Karpas-422 (cell line): Measurements from ENCODE around the gene SNRNP35. TPM values are rescaled to one million over a fixed set of nuclear protein-coding genes. Genes with fewer than 3 reads are reported as not detected.
A peak's percentile ranks its signal among the peaks of the same experiment; 100 is the strongest.
"Not testable (repeated sequence)": the region's sequence is repeated elsewhere in the genome, so short reads cannot be mapped to it uniquely, and the experiment has no call there.

ENCODE experiments used
- DNase-seq: peaks from one replicate; pipeline ENCODE4 v3.0.0-alpha.2; 2015
- H2AFZ ChIP-seq: fragments of 200-600 bp; sonication (generic); 2 replicates; pipeline ENCODE4 v1.6.1; 2014; ENCODE audit warnings: antibody characterized with exemption, low read length, mixed read lengths
- H3K27ac ChIP-seq: fragments of 200-600 bp; sonication (generic); 2 replicates; pipeline ENCODE4 v1.5.1; 2014; ENCODE audit warnings: mild to moderate bottlenecking, low read length, moderate library complexity
- H3K27me3 ChIP-seq: fragments of 200-600 bp; sonication (generic); 2 replicates; pipeline ENCODE4 v1.6.1; 2014; ENCODE audit warnings: low read length, mixed read lengths
- H3K36me3 ChIP-seq: fragments of 200-600 bp; sonication (generic); 2 replicates; pipeline ENCODE4 v1.6.1; 2014; ENCODE audit warnings: low read length, mixed read lengths; ENCODE audit not compliant: insufficient read depth
- H3K4me1 ChIP-seq: fragments of 200-600 bp; sonication (generic); 2 replicates; pipeline ENCODE4 v1.6.1; 2014; ENCODE audit warnings: mild to moderate bottlenecking, low read length, mixed read lengths
- H3K4me2 ChIP-seq: fragments of 200-600 bp; sonication (generic); 2 replicates; pipeline ENCODE4 v1.6.1; 2014; ENCODE audit warnings: low read length, low read depth, mild to moderate bottlenecking; ENCODE audit not compliant: poor library complexity, severe bottlenecking
- H3K4me3 ChIP-seq: fragments of 200-600 bp; sonication (generic); 2 replicates; pipeline ENCODE4 v1.5.1; 2014; ENCODE audit warnings: mild to moderate bottlenecking, antibody characterized with exemption, low read length, mixed read lengths
- H3K79me2 ChIP-seq: fragments of 200-600 bp; sonication (generic); 2 replicates; pipeline ENCODE4 v1.6.1; 2014; ENCODE audit warnings: mild to moderate bottlenecking, low read length, mixed read lengths
- H3K9ac ChIP-seq: fragments of 200-600 bp; sonication (generic); 2 replicates; pipeline ENCODE4 v1.6.0; 2014; ENCODE audit warnings: low read length
- H3K9me2 ChIP-seq: fragments of 200-600 bp; sonication (generic), shearing (Covaris generic); replicated peaks from 2 replicates; pipeline ENCODE4 v1.6.0; 2014; ENCODE audit warnings: mild to moderate bottlenecking, low read length, moderate library complexity; ENCODE audit not compliant: insufficient read depth
- H3K9me3 ChIP-seq: fragments of 300-700, 200-600 bp; sonication (generic); 2 replicates; pipeline ENCODE4 v1.6.1; 2014; ENCODE audit warnings: low read length, mixed read lengths
- H4K20me1 ChIP-seq: fragments of 200-600 bp; sonication (generic); 2 replicates; pipeline ENCODE4 v1.6.1; 2014; ENCODE audit warnings: mild to moderate bottlenecking, antibody characterized with exemption, low read length, low read depth; ENCODE audit not compliant: insufficient read depth
- total RNA-seq: library from RNA; depleted of rRNA; stranded (reverse); fragments of >200 nt; shearing (Covaris generic); gene quantifications from 2 replicates; pipeline ENCODE4 v1.2.3, GENCODE V29; 2014; ENCODE audit warnings: low replicate concordance

SNRNP35 gene
- total RNA-seq, 1 experiment from 2014 or later, result 12.6 TPM

- not testable (repeated sequence) for H3K4me2 ChIP-seq, H3K9me3 ChIP-seq, H3K9ac ChIP-seq, H3K27ac ChIP-seq, H3K36me3 ChIP-seq, H4K20me1 ChIP-seq, H3K9me2 ChIP-seq, DNase-seq, H3K4me3 ChIP-seq, H3K27me3 ChIP-seq, H2AFZ ChIP-seq
- Histone ChIP-seq H3K4me1 (peaks cover 12% of the 10 kb centered on the region), H3K79me2 (peaks cover 38% of the 10 kb centered on the region)
These were observed 5.2 kb downstream of the SNRNP35 start for GRCh38 chr12:123463174-123463573.

GRCh38 chr12:123465084-123465483 is 7.1 kb downstream of the SNRNP35 start:
- Histone ChIP-seq H3K27me3 (no peaks in the 10 kb centered on the region), H3K4me3 (no peak overlapping the region), H3K9me2 (no peaks in the 10 kb centered on the region), H2AFZ (no peak overlapping the region), H3K27ac (no peak overlapping the region), H3K36me3 (no peaks in the 10 kb centered on the region), H3K79me2 (peaks cover 24% of the 10 kb centered on the region), H4K20me1 (no peaks in the 10 kb centered on the region), H3K9me3 (no peaks in the 10 kb centered on the region), H3K4me1 (no peaks in the 10 kb centered on the region; the same call in 1 of the 2 replicates), H3K4me2 (no peak overlapping the region), H3K9ac (no peak overlapping the region)
- no peak for DNase-seq

- no peak overlapping the region for H3K27ac ChIP-seq
- H3K4me1 ChIP-seq, result no peaks in the 10 kb centered on the region
- DNase-seq, result peak; percentile 72
- H3K9ac ChIP-seq, result no peak overlapping the region
- no peaks in the 10 kb centered on the region for H3K27me3 ChIP-seq
- no peaks in the 10 kb centered on the region for H4K20me1 ChIP-seq
- no peak overlapping the region for H3K4me3 ChIP-seq
- no peak overlapping the region for H2AFZ ChIP-seq
- H3K9me2 ChIP-seq, result no peaks in the 10 kb centered on the region
- no peak overlapping the region for H3K4me2 ChIP-seq
- no peaks in the 10 kb centered on the region for H3K36me3 ChIP-seq
- H3K79me2 ChIP-seq, result peaks cover 9% of the 10 kb centered on the region; the same call in 1 of the 2 replicates
- H3K9me3 ChIP-seq, result no peaks in the 10 kb centered on the region
These were observed 10.8 kb downstream of the SNRNP35 start for GRCh38 chr12:123468786-123469185.

GRCh38 chr12:123469978-123470377 is 12.0 kb downstream of the SNRNP35 start:
- H3K27ac ChIP-seq, result no peak overlapping the region
- no peak overlapping the region for H2AFZ ChIP-seq
- H3K79me2 ChIP-seq, result peaks cover 3% of the 10 kb centered on the region; the same call in 1 of the 2 replicates
- H4K20me1 ChIP-seq, result no peaks in the 10 kb centered on the region
- H3K9me3 ChIP-seq, result no peaks in the 10 kb centered on the region
- H3K4me1 ChIP-seq, result no peaks in the 10 kb centered on the region
- H3K9ac ChIP-seq, result no peak overlapping the region
- H3K36me3 ChIP-seq, result no peaks in the 10 kb centered on the region
- no peaks in the 10 kb centered on the region for H3K27me3 ChIP-seq
- H3K9me2 ChIP-seq, result no peaks in the 10 kb centered on the region
- no peak overlapping the region for H3K4me3 ChIP-seq
- no peak overlapping the region for H3K4me2 ChIP-seq
- DNase-seq, result no peak

- Histone ChIP-seq H3K27ac (no peak overlapping the region), H2AFZ (no peak overlapping the region), H4K20me1 (no peaks in the 10 kb centered on the region), H3K79me2 (no peaks in the 10 kb centered on the region; the same call in 1 of the 2 replicates), H3K4me3 (no peak overlapping the region), H3K36me3 (no peaks in the 10 kb centered on the region), H3K9ac (no peak overlapping the region), H3K9me3 (no peaks in the 10 kb centered on the region), H3K4me1 (no peaks in the 10 kb centered on the region), H3K9me2 (no peaks in the 10 kb centered on the region), H3K4me2 (no peak overlapping the region), H3K27me3 (no peaks in the 10 kb centered on the region)
- DNase-seq, result no peak
These were observed 13.6 kb downstream of the SNRNP35 start for GRCh38 chr12:123471374-123472068.

GRCh38 chr12:123472438-123472849 is 14.5 kb downstream of the SNRNP35 start:
- no peak overlapping the region for H2AFZ ChIP-seq
- no peaks in the 10 kb centered on the region for H4K20me1 ChIP-seq
- H3K4me3 ChIP-seq, result no peak overlapping the region
- no peak overlapping the region for H3K9ac ChIP-seq
- H3K36me3 ChIP-seq, result no peaks in the 10 kb centered on the region
- no peaks in the 10 kb centered on the region for H3K9me3 ChIP-seq
- no peak overlapping the region for H3K4me2 ChIP-seq
- no peak overlapping the region for H3K27ac ChIP-seq
- DNase-seq, result no peak
- no peaks in the 10 kb centered on the region for H3K79me2 ChIP-seq
- H3K9me2 ChIP-seq, result no peaks in the 10 kb centered on the region
- no peaks in the 10 kb centered on the region for H3K4me1 ChIP-seq
- H3K27me3 ChIP-seq, result no peaks in the 10 kb centered on the region

- H3K4me2 ChIP-seq, result no peak overlapping the region
- no peaks in the 10 kb centered on the region for H3K27me3 ChIP-seq
- DNase-seq, result no peak
- H3K27ac ChIP-seq, result no peak overlapping the region
- H3K9me2 ChIP-seq, result no peaks in the 10 kb centered on the region
- no peak overlapping the region for H3K4me3 ChIP-seq
- no peaks in the 10 kb centered on the region for H4K20me1 ChIP-seq
- H3K9ac ChIP-seq, result no peak overlapping the region
- H3K79me2 ChIP-seq, result no peaks in the 10 kb centered on the region
- H2AFZ ChIP-seq, result no peak overlapping the region
- H3K4me1 ChIP-seq, result no peaks in the 10 kb centered on the region
- no peaks in the 10 kb centered on the region for H3K9me3 ChIP-seq
- no peaks in the 10 kb centered on the region for H3K36me3 ChIP-seq
These were observed 16.7 kb downstream of the SNRNP35 start for GRCh38 chr12:123474485-123475245.

- Histone ChIP-seq H3K79me2 (no peaks in the 10 kb centered on the region), H3K36me3 (no peaks in the 10 kb centered on the region), H3K27me3 (no peaks in the 10 kb centered on the region), H2AFZ (no peak overlapping the region), H3K9me2 (no peaks in the 10 kb centered on the region), H3K9ac (no peak overlapping the region), H3K27ac (no peak overlapping the region), H3K9me3 (no peaks in the 10 kb centered on the region), H3K4me2 (no peak overlapping the region), H4K20me1 (no peaks in the 10 kb centered on the region), H3K4me1 (peaks cover 1% of the 10 kb centered on the region), H3K4me3 (no peak overlapping the region)
- no peak for DNase-seq
These were observed 17.3 kb downstream of the SNRNP35 start for GRCh38 chr12:123475246-123475703.
